IMR-90 (cell line): ENCODE results near the gene RASIP1. TPM values are rescaled to one million over a fixed set of nuclear protein-coding genes. Genes with fewer than 3 reads are reported as not detected.

Experiments used
- ATAC-seq: fragments of 200-7000 bp; cut with Tn5 transposase; 2 replicates; pipeline ENCODE4 v1.9.1; 2020; ENCODE audit warnings: low read depth, mild to moderate bottlenecking, moderate library complexity
- BruUV-seq: library from RNA; stranded (reverse); fragments of 400-500 nt; replicated peaks from 2 replicates; lab custom pipeline; 2021; lab: Mats Ljungman, UMichigan
- CTCF ChIA-PET: fragments of 300-600 bp; formaldehyde crosslinking; extraction: SDS; loops from one replicate; lab custom pipeline; 2021; ENCODE audit warnings: antibody characterized with exemption; lab: Yijun Ruan, JAX
- POLR2A ChIA-PET: fragments of 300-600 bp; sonication (Branson Sonifier 250); formaldehyde crosslinking; loops from one replicate; lab custom pipeline; 2022; ENCODE audit warnings: antibody characterized with exemption; ENCODE audit not compliant: unreplicated experiment; lab: Charles Lee
- DNase-seq: peaks from one replicate; pipeline ENCODE4 v3.0.0; 2013
- H2AFZ ChIP-seq: replicated peaks from 2 replicates; pipeline ENCODE3; 2013; ENCODE audit warnings: low read length, mild to moderate bottlenecking; ENCODE audit not compliant: poor library complexity
- H2AK5ac ChIP-seq: 2 replicates; pipeline ENCODE4 v1.6.1; 2013; ENCODE audit warnings: low read depth, low read length, inconsistent platforms
- H2AK9ac ChIP-seq: replicated peaks from 2 replicates; pipeline ENCODE3; 2013; ENCODE audit warnings: mild to moderate bottlenecking, low read depth, low read length, moderate library complexity; ENCODE audit not compliant: poor library complexity
- H2BK120ac ChIP-seq: 2 replicates; pipeline ENCODE4 v1.6.1; 2013; ENCODE audit warnings: low read depth, low read length, inconsistent platforms
- H2BK15ac ChIP-seq: 3 replicates; pipeline ENCODE4 v1.6.1; 2013; ENCODE audit warnings: low read depth, low read length, inconsistent platforms
- H2BK20ac ChIP-seq: 2 replicates; pipeline ENCODE4 v1.6.1; 2013; ENCODE audit warnings: low read depth, mild to moderate bottlenecking, inconsistent platforms, low read length, moderate library complexity
- H2BK5ac ChIP-seq: 2 replicates; pipeline ENCODE4 v1.6.1; 2013; ENCODE audit warnings: mild to moderate bottlenecking, low read depth, low read length, inconsistent platforms; ENCODE audit not compliant: poor library complexity, severe bottlenecking
- H3K14ac ChIP-seq: replicated peaks from 2 replicates; pipeline ENCODE4 v1.6.1; 2013; ENCODE audit warnings: low read depth, low read length, inconsistent platforms
- H3K18ac ChIP-seq: 2 replicates; pipeline ENCODE4 v1.6.1; 2013; ENCODE audit warnings: low read depth, low read length, control low read depth
- H3K23ac ChIP-seq: 2 replicates; pipeline ENCODE4 v1.6.1; 2013; ENCODE audit warnings: low read depth, low read length, inconsistent platforms
- H3K27ac ChIP-seq: 2 replicates; pipeline ENCODE4 v1.5.1; 2013; ENCODE audit warnings: mild to moderate bottlenecking, control low read depth, low read length; ENCODE audit not compliant: insufficient read depth
- H3K27me3 ChIP-seq: 2 replicates; pipeline ENCODE4 v1.6.1; 2013; ENCODE audit warnings: low read length; ENCODE audit not compliant: control insufficient read depth, insufficient read depth
- H3K36me3 ChIP-seq: 2 replicates; pipeline ENCODE4 v1.6.1; 2013; ENCODE audit warnings: low read length, mixed read lengths; ENCODE audit not compliant: control insufficient read depth, insufficient read depth
- H3K4ac ChIP-seq: 2 replicates; pipeline ENCODE4 v1.6.1; 2013; ENCODE audit warnings: low read depth, low read length, inconsistent platforms
- H3K4me1 ChIP-seq: 2 replicates; pipeline ENCODE4 v1.6.1; 2013; ENCODE audit warnings: low read length, mixed read lengths; ENCODE audit not compliant: control insufficient read depth, insufficient read depth
- H3K4me2 ChIP-seq: 2 replicates; pipeline ENCODE4 v1.6.1; 2013; ENCODE audit warnings: low read depth, mild to moderate bottlenecking, control low read depth, low read length, moderate library complexity
- H3K4me3 ChIP-seq: 2 replicates; pipeline ENCODE4 v1.5.1; 2013; ENCODE audit warnings: low read depth, mild to moderate bottlenecking, control low read depth, low read length, moderate library complexity; ENCODE audit not compliant: insufficient read depth
- H3K56ac ChIP-seq: 2 replicates; pipeline ENCODE4 v1.6.1; 2013; ENCODE audit warnings: low read length, inconsistent platforms; ENCODE audit not compliant: insufficient read depth; ENCODE audit errors: extremely low read depth
- H3K79me1 ChIP-seq, 2 experiments: 2 replicates each; pipeline ENCODE4 v1.6.1; 2013; ENCODE audit warnings: low read length in 2 of 2, inconsistent platforms in 1 of 2, low read depth in 1 of 2
- H3K9ac ChIP-seq: 2 replicates; pipeline ENCODE4 v1.6.1; 2013; ENCODE audit warnings: low read depth, low read length, control low read depth
- H3K9me1 ChIP-seq: 2 replicates; pipeline ENCODE4 v1.6.1; 2013; ENCODE audit warnings: low read length, inconsistent platforms; ENCODE audit not compliant: insufficient read depth
- H3K9me3 ChIP-seq: 2 replicates; pipeline ENCODE4 v1.6.1; 2013; ENCODE audit warnings: low read length; ENCODE audit not compliant: control insufficient read depth, insufficient read depth
- H4K20me1 ChIP-seq: 2 replicates; pipeline ENCODE4 v1.6.1; 2013; ENCODE audit warnings: low read length, inconsistent platforms; ENCODE audit not compliant: insufficient read depth
- H4K5ac ChIP-seq: 2 replicates; pipeline ENCODE4 v1.6.1; 2013; ENCODE audit warnings: mild to moderate bottlenecking, low read depth, low read length, control low read depth
- H4K8ac ChIP-seq, 2 experiments: 2 replicates each; pipeline ENCODE4 v1.6.1; 2013; ENCODE audit warnings: low read depth in 2 of 2, low read length in 2 of 2, control low read depth in 1 of 2, inconsistent platforms in 1 of 2
- H4K91ac ChIP-seq: 2 replicates; pipeline ENCODE4 v1.6.1; 2013; ENCODE audit warnings: low read depth, low read length, inconsistent platforms; ENCODE audit not compliant: insufficient read depth
- BHLHE40 ChIP-seq: fragments of 150-350 bp; IDR thresholded peaks from 2 replicates; pipeline ENCODE4 v1.6.1; 2016; ENCODE audit warnings: mild to moderate bottlenecking, low read depth, low read length
- CEBPB ChIP-seq: IDR thresholded peaks from 2 replicates; pipeline ENCODE4 v1.6.1; 2012; ENCODE audit warnings: low read depth, low read length, improper control_type of control experiment
- CHD1 ChIP-seq: IDR thresholded peaks from 2 replicates; pipeline ENCODE4 v1.6.1; 2012; ENCODE audit warnings: low read depth, low read length, improper control_type of control experiment
- CTCF ChIP-seq: conservative IDR thresholded peaks from 2 replicates; pipeline ENCODE4 v1.5.1; 2012; ENCODE audit warnings: mild to moderate bottlenecking, low read depth, low read length, improper control_type of control experiment
- ELK1 ChIP-seq: fragments of 150-350 bp; IDR thresholded peaks from 2 replicates; pipeline ENCODE4 v1.6.1; 2016; ENCODE audit warnings: low read depth, mild to moderate bottlenecking, low read length, moderate library complexity, borderline replicate concordance
- FOS ChIP-seq: fragments of 150-350 bp; IDR thresholded peaks from 2 replicates; pipeline ENCODE4 v1.6.1; 2016; ENCODE audit warnings: low read depth, low read length
- MAFK ChIP-seq: IDR thresholded peaks from 2 replicates; pipeline ENCODE4 v1.6.1; 2012; ENCODE audit warnings: low read depth, low read length, improper control_type of control experiment
- MAZ ChIP-seq: IDR thresholded peaks from 2 replicates; pipeline ENCODE4 v1.6.1; 2012; ENCODE audit warnings: low read depth, mild to moderate bottlenecking, low read length, improper control_type of control experiment, moderate library complexity, borderline replicate concordance
- MXI1 ChIP-seq: IDR thresholded peaks from 2 replicates; pipeline ENCODE4 v1.6.1; 2012; ENCODE audit warnings: low read depth, mild to moderate bottlenecking, low read length, moderate library complexity, borderline replicate concordance
- NFE2L2 ChIP-seq: fragments of 150-350 bp; IDR thresholded peaks from 2 replicates; pipeline ENCODE4 v1.6.1; 2016; ENCODE audit warnings: low read depth, mild to moderate bottlenecking, low read length
- POLR2A ChIP-seq: IDR thresholded peaks from 2 replicates; pipeline ENCODE4 v1.6.1; 2012; ENCODE audit warnings: mild to moderate bottlenecking, low read depth, low read length
- RAD21 ChIP-seq: IDR thresholded peaks from 2 replicates; pipeline ENCODE4 v1.6.1; 2012; ENCODE audit warnings: low read length, improper control_type of control experiment
- RCOR1 ChIP-seq: IDR thresholded peaks from 2 replicates; pipeline ENCODE4 v1.6.1; 2012; ENCODE audit warnings: mild to moderate bottlenecking, low read length, improper control_type of control experiment; ENCODE audit not compliant: insufficient replicate concordance
- RFX5 ChIP-seq: IDR thresholded peaks from 2 replicates; pipeline ENCODE4 v1.8.0; 2012; ENCODE audit warnings: low read depth, mild to moderate bottlenecking, low read length, moderate library complexity
- SMC3 ChIP-seq: fragments of 150-350 bp; IDR thresholded peaks from 2 replicates; pipeline ENCODE4 v1.6.1; 2016; ENCODE audit warnings: low read depth, mild to moderate bottlenecking, antibody characterized with exemption, low read length, moderate library complexity
- USF2 ChIP-seq: fragments of 150-350 bp; IDR thresholded peaks from 2 replicates; pipeline ENCODE4 v1.6.1; 2017; ENCODE audit warnings: mild to moderate bottlenecking, antibody characterized with exemption, low read length, low read depth
- WGBS, 2 experiments: methylation state at CpG; one replicate each; pipeline versions ENCODE4 v1.1.5 to v1.1.7; 2013; ENCODE audit warnings: missing lambda C conversion rate in 2 of 2; ENCODE audit not compliant: insufficient read length in 1 of 2; ENCODE audit errors: extremely low coverage in 2 of 2; 5-methylcytosine and 5-hydroxymethylcytosine counted together
- dilution Hi-C: fragments of 300-500 bp; cut with HindIII; formaldehyde crosslinking; loops from one replicate; pipeline ENCODE4 v1.14.3; 2018; ENCODE audit warnings: low sequenced_read_pairs; ENCODE audit not compliant: unreplicated experiment
- in situ Hi-C: fragments of 300-500 bp; cut with MboI; formaldehyde crosslinking; loops from 3 replicates; pipeline ENCODE4 v1.14.3; 2019; ENCODE audit warnings: low sequenced_read_pairs, inconsistent platforms, mixed read lengths
- intact Hi-C: fragments of 100-400 bp; cut with micrococcal nuclease; formaldehyde crosslinking; loops from 2 replicates; pipeline ENCODE4 v1.10.0; 2022
- polyA plus RNA-seq, 3 experiments: library from polyadenylated mRNA; depleted of rRNA; stranded (reverse); fragments of >200 nt; gene quantifications; 2 replicates each; pipeline ENCODE4 v1.2.3, GENCODE V29; 2012; ENCODE audit warnings: low replicate concordance in 1 of 3
- total RNA-seq: library from RNA; depleted of rRNA; stranded (reverse); fragments of >200 nt; gene quantifications from 2 replicates; pipeline ENCODE4 v1.2.3, GENCODE V29; 2012

Gene RASIP1
- total and polyA plus RNA-seq, 2 of the 4 experiments (the other 2 are of a cell fraction): 0.18 to 0.51 TPM

- Histone ChIP-seq H3K9me1 (no peaks in the 10 kb centered on the region), H2AK5ac (no peak overlapping the region), H2BK5ac (no peak overlapping the region), H3K56ac (no peak overlapping the region), H3K14ac (no peak overlapping the region), H3K36me3 (no peaks in the 10 kb centered on the region), H3K4me1 (peaks cover 4% of the 10 kb centered on the region; the same call in 1 of the 2 replicates), H4K20me1 (no peaks in the 10 kb centered on the region), H3K4ac (no peak overlapping the region), H4K5ac (no peak overlapping the region), H3K9ac (no peak overlapping the region), H3K27ac (no peak overlapping the region), H2BK120ac (no peak overlapping the region), H4K91ac (no peak overlapping the region), H2AFZ (no peak overlapping the region), H3K27me3 (peaks cover 33% of the 10 kb centered on the region), H2BK15ac (no peak overlapping the region), H3K18ac (no peak overlapping the region), H2AK9ac (no peak overlapping the region), H3K23ac (no peak overlapping the region), H3K9me3 (no peaks in the 10 kb centered on the region), H4K8ac (no peak overlapping the region), H3K4me2 (no peak overlapping the region), H3K79me1 (no peaks in the 10 kb centered on the region), H3K4me3 (no peak overlapping the region), H2BK20ac (no peak overlapping the region)
- no TSS peak for BruUV-seq
- dilution Hi-C loops: no loop called here
- POLR2A ChIA-PET: no interaction called here
- intact Hi-C loops: no loop called here
- ATAC-seq (no peak), DNase-seq (no peak)
- TF ChIP-seq FOS (no peak), CHD1 (no peak), MAZ (no peak), NFE2L2 (no peak), ELK1 (no peak), RCOR1 (no peak), CTCF (no peak), RAD21 (no peak), RFX5 (no peak), CEBPB (no peak), USF2 (no peak), BHLHE40 (no peak), MAFK (no peak), POLR2A (no peak), MXI1 (no peak), SMC3 (no peak)
- in situ Hi-C loops: no loop called here
- CTCF ChIA-PET: no interaction called here
- WGBS, 2 experiments: 75% methylated on average over 3 of the region's 12 CpGs; no CpG with 5 or more reads in 1 of the 2 experiments
Measured at GRCh38 chr19:48757089-48757675, 16.8 kb upstream of the RASIP1 start.
